ENCODE data around the gene SCYGR8.

The SCYGR8 gene

DNA sequence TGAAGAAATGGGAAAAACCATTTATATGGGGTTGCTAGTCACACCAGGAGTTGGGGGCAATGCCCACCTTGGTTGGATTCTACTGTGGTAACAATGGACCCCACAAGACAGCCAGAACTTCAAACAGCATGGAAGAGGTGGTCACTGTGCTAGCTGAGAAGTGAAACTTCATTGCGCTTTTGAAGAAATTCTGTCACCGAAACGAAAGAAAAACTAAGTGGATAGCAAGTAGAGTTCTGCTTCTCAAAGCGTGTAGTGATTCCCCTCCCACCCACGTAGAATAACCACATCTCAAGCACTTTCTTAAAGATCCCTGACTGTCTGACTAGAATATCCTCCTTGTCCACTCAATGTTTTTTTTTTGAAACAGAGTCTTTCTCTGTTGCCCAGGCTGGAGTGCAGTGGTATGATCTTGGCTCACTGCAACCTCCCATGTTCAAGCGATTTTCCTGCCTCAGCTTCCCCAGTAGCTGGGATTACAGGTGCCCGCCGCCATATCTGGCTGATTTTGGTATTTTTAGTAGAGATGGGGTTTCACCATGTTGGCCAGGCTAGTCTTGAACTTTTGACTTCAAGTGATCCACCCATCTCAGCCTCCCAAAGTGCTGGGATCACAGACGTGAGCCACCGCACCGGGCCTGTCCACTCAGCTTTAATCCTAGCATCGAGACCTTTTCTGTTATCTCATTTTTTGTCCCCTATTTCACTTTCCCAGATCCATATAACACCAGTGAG, 37.9 kb downstream of the SCYGR8 start:
- in situ Hi-C loops (cut with MboI; ENCODE audit: low sequenced_read_pairs, unreplicated experiment): no loop called here
- TF ChIP-seq, protein P1, sequence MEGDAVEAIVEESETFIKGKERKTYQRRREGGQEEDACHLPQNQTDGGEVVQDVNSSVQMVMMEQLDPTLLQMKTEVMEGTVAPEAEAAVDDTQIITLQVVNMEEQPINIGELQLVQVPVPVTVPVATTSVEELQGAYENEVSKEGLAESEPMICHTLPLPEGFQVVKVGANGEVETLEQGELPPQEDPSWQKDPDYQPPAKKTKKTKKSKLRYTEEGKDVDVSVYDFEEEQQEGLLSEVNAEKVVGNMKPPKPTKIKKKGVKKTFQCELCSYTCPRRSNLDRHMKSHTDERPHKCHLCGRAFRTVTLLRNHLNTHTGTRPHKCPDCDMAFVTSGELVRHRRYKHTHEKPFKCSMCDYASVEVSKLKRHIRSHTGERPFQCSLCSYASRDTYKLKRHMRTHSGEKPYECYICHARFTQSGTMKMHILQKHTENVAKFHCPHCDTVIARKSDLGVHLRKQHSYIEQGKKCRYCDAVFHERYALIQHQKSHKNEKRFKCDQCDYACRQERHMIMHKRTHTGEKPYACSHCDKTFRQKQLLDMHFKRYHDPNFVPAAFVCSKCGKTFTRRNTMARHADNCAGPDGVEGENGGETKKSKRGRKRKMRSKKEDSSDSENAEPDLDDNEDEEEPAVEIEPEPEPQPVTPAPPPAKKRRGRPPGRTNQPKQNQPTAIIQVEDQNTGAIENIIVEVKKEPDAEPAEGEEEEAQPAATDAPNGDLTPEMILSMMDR (IDR thresholded peaks at IDR 0.05; ENCODE audit: borderline replicate concordance, control extremely low read depth, extremely low read depth, insufficient read depth, missing control alignments): no peak
- DNase-seq (ENCODE audit: low spot score): peak; percentile 75

DNA sequence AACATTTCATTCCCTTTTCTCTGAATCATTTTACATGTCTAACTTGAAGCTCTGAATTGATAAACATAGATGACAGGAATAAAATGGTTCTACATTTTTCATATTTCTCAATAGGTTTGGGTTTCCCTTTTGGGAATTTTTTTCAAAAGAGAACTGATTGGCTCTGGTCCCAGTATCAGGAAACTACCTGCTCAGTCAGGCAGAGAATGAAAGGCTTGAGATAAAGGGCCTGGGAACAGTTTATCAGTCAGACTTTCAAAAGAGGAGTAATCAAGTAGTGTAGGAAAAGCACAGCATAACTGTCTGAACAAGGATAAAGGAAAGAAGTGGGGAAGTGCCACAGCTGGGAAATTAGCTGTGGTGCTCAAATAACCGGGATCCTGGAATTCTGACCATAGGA, 39.6 kb downstream of the SCYGR8 start:
- TF ChIP-seq, protein P1 (IDR thresholded peaks at IDR 0.05; ENCODE audit: borderline replicate concordance, control extremely low read depth, extremely low read depth, insufficient read depth, missing control alignments): no peak
- in situ Hi-C loops (cut with MboI; ENCODE audit: low sequenced_read_pairs, unreplicated experiment): no loop called here
- DNase-seq (ENCODE audit: low spot score): no peak

DNA sequence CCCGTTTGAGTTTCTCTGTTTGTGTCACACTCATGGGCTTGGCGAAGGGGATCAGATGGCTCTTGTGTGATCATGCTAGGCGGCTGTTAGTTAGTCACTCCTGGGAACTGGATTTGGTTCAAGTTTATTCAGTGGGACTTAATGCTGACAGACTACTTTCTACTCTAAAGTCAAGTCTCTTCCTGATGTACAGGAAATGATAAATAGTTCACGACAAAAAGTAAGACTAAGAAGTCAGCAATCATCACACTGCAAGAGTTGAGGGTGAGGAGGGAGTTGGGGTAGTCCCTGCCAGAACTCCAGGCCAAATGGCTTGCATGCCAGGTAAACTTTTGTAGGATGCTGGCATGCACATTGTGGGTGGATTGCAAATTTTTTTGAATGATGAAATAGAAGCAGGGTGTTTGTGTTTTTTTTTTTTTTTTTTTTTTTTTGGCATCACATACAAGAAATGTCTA, 42.9 kb downstream of the SCYGR8 start:
- TF ChIP-seq, protein P1 (IDR thresholded peaks at IDR 0.05; ENCODE audit: borderline replicate concordance, control extremely low read depth, extremely low read depth, insufficient read depth, missing control alignments): no peak
- DNase-seq (ENCODE audit: low spot score): no peak

DNA sequence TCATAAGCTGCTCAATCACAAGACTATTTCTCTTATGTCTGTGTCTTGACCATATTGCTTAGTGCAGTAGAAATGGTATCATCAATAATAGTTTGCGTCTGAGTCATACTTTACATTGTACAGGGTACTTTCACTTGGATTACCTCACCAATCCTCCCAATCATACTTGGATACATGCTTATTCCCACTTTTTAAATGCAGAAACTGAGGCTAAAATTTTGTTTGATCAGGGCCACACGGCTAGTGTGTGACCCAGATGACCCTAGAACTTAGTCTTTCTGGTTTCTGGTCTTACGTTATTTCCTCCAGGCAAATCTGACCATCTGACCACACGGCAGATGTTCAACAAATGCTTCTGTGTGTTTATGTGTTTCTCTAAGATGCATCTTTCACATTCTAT, 44.1 kb downstream of the SCYGR8 start:
- in situ Hi-C loops (cut with MboI; ENCODE audit: low sequenced_read_pairs, unreplicated experiment): no loop called here
- TF ChIP-seq, protein P1 (IDR thresholded peaks at IDR 0.05; ENCODE audit: borderline replicate concordance, control extremely low read depth, extremely low read depth, insufficient read depth, missing control alignments): no peak
- no peak for DNase-seq (ENCODE audit: low spot score)

More for the DNA sequence above, 42.9 kb downstream of the SCYGR8 start:
- in situ Hi-C loops (cut with MboI; ENCODE audit: low sequenced_read_pairs, unreplicated experiment): no loop called here

DNA sequence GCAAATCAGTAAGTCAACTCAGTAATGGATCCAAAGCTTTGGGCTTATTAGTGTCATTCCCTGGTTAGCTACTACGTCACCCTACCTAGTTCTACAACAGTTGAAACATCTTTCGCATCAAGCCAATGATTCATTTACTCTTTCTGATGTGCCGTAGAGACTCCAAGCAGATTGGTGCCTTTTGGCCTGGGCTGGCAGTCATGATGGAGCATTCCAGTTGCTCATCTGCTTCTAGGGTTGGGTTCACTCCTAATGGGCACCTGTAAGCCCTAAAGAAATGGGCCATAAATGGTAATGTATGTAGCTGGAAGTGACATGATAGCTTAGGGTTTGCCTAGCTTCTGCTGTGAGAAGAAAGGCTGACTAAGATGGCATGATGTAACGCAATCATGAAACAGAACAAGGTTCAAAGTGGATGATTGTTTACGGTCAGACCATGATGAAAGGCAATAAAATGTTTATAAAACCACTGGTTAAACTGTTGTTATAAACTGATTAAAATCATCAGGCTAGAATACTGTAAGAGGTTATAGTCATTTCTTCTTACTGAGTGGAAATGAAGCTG, 47.5 kb downstream of the SCYGR8 start:
- in situ Hi-C loops (cut with MboI; ENCODE audit: low sequenced_read_pairs, unreplicated experiment): no loop called here
- no peak for DNase-seq (ENCODE audit: low spot score)
- TF ChIP-seq, protein P1 (IDR thresholded peaks at IDR 0.05; ENCODE audit: borderline replicate concordance, control extremely low read depth, extremely low read depth, insufficient read depth, missing control alignments): no peak
